VCaP (cell line): ENCODE data around the gene KIFC1.

Experiments
- H3K27ac ChIP-seq: fragments of 450-650 bp; 2 replicates; pipeline ENCODE4 v1.5.1; 2017
- TF ChIP-seq, protein P1 (sequence below): fragments of 450-650 bp; conservative IDR thresholded peaks from 2 replicates; pipeline ENCODE4 v1.5.1; 2017; ENCODE audit warnings: mild to moderate bottlenecking, moderate library complexity

KIFC1 gene

DNA sequence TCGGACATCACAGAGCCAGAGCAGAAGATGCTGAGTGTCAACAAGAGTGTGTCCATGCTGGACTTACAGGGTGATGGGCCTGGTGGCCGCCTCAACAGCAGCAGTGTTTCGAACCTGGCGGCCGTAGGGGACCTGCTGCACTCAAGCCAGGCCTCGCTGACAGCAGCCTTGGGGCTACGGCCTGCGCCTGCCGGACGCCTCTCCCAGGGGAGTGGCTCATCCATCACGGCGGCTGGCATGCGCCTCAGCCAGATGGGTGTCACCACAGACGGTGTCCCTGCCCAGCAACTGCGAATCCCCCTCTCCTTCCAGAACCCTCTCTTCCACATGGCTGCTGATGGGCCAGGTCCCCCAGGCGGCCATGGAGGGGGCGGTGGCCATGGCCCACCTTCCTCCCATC, 51.4 kb downstream of the KIFC1 start:
- TF ChIP-seq, protein P1, sequence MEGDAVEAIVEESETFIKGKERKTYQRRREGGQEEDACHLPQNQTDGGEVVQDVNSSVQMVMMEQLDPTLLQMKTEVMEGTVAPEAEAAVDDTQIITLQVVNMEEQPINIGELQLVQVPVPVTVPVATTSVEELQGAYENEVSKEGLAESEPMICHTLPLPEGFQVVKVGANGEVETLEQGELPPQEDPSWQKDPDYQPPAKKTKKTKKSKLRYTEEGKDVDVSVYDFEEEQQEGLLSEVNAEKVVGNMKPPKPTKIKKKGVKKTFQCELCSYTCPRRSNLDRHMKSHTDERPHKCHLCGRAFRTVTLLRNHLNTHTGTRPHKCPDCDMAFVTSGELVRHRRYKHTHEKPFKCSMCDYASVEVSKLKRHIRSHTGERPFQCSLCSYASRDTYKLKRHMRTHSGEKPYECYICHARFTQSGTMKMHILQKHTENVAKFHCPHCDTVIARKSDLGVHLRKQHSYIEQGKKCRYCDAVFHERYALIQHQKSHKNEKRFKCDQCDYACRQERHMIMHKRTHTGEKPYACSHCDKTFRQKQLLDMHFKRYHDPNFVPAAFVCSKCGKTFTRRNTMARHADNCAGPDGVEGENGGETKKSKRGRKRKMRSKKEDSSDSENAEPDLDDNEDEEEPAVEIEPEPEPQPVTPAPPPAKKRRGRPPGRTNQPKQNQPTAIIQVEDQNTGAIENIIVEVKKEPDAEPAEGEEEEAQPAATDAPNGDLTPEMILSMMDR: no peak
- H3K27ac ChIP-seq: no peak overlapping the region

DNA sequence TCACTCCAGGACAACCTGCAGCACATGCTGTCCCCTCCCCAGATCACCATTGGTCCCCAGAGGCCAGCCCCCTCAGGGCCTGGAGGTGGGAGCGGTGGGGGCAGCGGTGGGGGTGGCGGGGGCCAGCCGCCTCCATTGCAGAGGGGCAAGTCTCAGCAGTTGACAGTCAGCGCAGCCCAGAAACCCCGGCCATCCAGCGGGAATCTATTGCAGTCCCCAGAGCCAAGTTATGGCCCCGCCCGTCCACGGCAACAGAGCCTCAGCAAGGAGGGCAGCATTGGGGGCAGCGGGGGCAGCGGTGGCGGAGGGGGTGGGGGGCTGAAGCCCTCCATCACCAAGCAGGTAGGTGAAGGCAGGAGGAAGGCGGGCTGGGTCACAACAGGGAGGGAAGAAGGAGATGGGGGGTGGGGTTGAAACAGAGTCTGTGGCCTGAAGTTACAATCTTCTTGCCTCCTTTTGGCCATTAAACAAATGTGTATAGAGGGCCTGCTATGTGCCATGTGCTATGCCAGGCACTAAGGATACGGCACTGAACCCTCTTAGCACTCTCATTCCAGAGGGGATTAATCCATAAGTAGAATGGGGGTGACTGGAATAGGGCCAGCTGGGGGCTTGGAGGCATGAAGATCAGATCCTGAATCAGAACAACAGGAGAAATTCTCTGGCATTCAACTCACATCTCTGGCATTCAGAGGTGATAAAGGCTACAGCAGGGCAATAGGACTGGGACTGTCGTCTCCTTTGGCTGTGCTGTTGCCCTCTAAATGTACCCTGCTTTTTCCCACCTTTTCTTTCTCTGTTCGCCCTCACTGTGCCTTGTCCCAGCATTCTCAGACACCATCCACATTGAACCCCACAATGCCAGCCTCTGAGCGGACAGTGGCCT, 52.2 kb downstream of the KIFC1 start:
- H3K27ac ChIP-seq: no peak overlapping the region

DNA sequence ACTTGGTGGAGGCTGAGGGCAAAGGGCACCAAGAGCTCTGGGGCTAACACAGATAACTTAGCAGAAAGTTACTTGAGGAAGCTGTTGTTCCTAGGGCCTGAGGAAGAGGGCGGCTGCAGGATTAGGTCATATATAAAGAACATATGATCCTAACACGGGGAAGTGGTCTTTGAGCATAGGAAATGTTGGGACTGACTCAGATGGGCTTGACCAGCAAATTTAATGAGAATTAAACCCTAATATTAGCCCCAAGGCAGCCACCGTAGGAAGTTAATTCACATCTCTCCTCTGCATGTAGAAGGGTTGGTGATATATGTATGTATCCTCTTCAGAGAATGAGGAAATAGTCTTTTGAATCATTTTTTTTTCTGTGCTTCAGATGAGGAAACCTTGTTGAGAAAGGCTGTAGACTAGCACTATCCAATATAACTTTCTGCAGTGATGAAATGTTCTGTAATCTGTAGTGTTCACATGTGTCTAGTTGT, 53.5 kb downstream of the KIFC1 start:
- TF ChIP-seq, protein P1: no peak
- no peak overlapping the region for H3K27ac ChIP-seq

More for the DNA sequence above, 52.2 kb downstream of the KIFC1 start:
- TF ChIP-seq, protein P1: no peak

DNA sequence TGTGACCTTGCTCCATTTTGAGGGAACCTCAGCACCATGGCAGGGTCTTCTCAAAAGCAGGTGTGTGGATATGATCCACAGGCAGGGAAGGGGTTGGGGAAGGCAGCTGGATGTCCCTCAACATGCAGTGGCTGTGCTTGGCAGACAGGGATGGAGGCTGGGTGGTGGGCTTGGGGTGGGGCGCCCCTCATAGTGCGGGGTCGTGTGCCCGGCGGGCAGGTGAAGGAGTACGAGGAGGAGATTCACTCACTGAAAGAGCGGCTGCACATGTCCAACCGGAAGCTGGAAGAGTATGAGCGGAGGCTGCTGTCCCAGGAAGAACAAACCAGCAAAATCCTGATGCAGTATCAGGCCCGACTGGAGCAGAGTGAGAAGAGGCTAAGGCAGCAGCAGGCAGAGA, 54.7 kb downstream of the KIFC1 start:
- no peak overlapping the region for H3K27ac ChIP-seq

DNA sequence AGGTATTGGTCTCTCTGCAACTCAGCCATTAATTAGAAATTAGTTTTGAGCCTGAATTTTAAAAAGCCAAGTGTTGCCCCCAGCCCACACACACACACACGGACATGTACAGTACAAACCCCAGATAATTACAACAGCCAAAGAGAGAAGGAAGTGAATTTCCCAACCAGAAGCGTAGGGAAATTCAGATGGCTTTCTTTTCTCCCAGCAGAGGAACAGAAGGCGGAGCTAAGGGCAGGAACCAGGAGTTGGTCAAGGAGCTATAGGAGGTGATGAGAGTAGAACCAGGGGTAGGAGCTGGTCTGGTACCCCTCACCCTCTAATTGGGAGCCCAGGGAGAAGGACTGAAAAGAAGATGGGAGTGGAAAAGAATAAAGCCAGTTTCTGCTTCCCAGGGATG, 58.8 kb downstream of the KIFC1 start:
- H3K27ac ChIP-seq: no peak overlapping the region
- TF ChIP-seq, protein P1: no peak

More for the DNA sequence above, 54.7 kb downstream of the KIFC1 start:
- TF ChIP-seq, protein P1: no peak

DNA sequence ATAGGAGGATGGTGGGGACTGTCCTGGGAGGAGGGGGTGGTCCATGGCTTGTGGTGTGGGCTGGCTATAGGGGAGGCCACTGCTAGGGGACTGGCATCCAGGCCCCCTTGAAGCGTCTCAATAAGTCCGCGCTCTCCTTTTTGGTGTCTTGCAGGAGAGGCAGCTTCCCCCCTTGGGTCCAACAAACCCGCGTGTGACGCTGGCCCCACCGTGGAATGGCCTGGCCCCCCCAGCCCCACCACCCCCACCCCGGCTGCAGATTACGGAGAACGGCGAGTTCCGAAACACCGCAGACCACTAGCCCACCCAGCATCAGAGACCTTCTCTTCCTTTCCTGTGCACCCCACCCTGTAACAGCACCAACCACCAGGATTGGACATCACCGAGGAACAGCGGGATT, 60.0 kb downstream of the KIFC1 start:
- no peak overlapping the region for H3K27ac ChIP-seq
- TF ChIP-seq, protein P1: no peak

GRCh38 chr6:33452496-33452895, 60.9 kb downstream of the KIFC1 start:
- H3K27ac ChIP-seq: no peak overlapping the region
- TF ChIP-seq, protein P1: no peak
